Activated CD4-positive, alpha-beta T cell treated with anti-CD3 and anti-CD28 coated beads for 36 hours (primary cell): ENCODE measurements around the gene HDAC10. TPM values are rescaled to one million over a fixed set of nuclear protein-coding genes. Genes with fewer than 3 reads are reported as not detected.

Experiments
- ATAC-seq: fragments of 200-7000 bp; cut with Tn5 transposase; one replicate; pipeline ENCODE4 v1.10.0; 2021; ENCODE audit warnings: mild to moderate bottlenecking, moderate library complexity
- CTCF ChIA-PET: fragments of 350-600 bp; sonication (Branson Sonifier 250); formaldehyde crosslinking; loops from one replicate; lab custom pipeline; 2021; ENCODE audit warnings: antibody characterized with exemption; lab: Charles Lee
- POLR2A ChIA-PET: fragments of 350-600 bp; sonication (Branson Sonifier 250); formaldehyde crosslinking; loops from one replicate; lab custom pipeline; 2021; ENCODE audit warnings: antibody characterized with exemption, inconsistent platforms; lab: Charles Lee
- DNase-seq: peaks from one replicate; pipeline ENCODE4 v3.0.0-alpha.2; 2020
- H3K27ac Mint-ChIP-seq: one replicate; pipeline ENCODE4 v1.8.0; 2021; ENCODE audit warnings: mixed read lengths
- H3K27me3 Mint-ChIP-seq: one replicate; pipeline ENCODE4 v1.8.0; 2021; ENCODE audit warnings: mixed read lengths
- H3K36me3 Mint-ChIP-seq: one replicate; pipeline ENCODE4 v1.8.0; 2021; ENCODE audit warnings: low read depth, mixed read lengths
- H3K4me1 Mint-ChIP-seq: one replicate; pipeline ENCODE4 v1.8.0; 2021; ENCODE audit warnings: mixed read lengths
- H3K4me3 Mint-ChIP-seq: one replicate; pipeline ENCODE4 v1.8.0; 2021; ENCODE audit warnings: mild to moderate bottlenecking, moderate library complexity, mixed read lengths
- H3K9me3 Mint-ChIP-seq: one replicate; pipeline ENCODE4 v1.8.0; 2021; ENCODE audit warnings: low read depth, mixed read lengths
- intact Hi-C, 2 experiments: fragments of 100-400 bp; cut with DNase I in 1 of 2; cut with micrococcal nuclease in 1 of 2; formaldehyde crosslinking; loops; one replicate each; pipeline versions ENCODE4 v1.14.2 to v1.15.1; 2022 to 2024; cut with DNase I, micrococcal nuclease
- total RNA-seq, 2 experiments: library from RNA; stranded (reverse); gene quantifications; one replicate each; pipeline ENCODE4 v1.2.3, GENCODE V29; 2021

HDAC10 gene
- total RNA-seq: 10 to 100 TPM; 33.5 to 41.5 TPM

- Mint-ChIP-seq H3K9me3 (no peaks in the 10 kb centered on the region), H3K36me3 (peaks cover 11% of the 10 kb centered on the region), H3K4me3 (peak within 1 kb of the TSS; percentile 82), H3K4me1 (peaks cover 19% of the 10 kb centered on the region), H3K27me3 (no peaks in the 10 kb centered on the region), H3K27ac (peak within 1 kb of the TSS; percentile 51)
- peak; percentile 93 for ATAC-seq
- peak; percentile 94 for DNase-seq
- ChIA-PET POLR2A (interaction anchor here (0.6 to 0.8 kb wide), 2 partner anchors 42 to 66 kb away, joined by 3 read pairs; no protein-coding TSS in a partner anchor), CTCF (interaction anchor here (0.6 to 1.6 kb wide), 8 partner anchors 9 to 289 kb away, joined by 3 to 12 read pairs (median 3); partner anchors contain the start of gene SCO2)
- intact Hi-C loops: loop anchor here in 1 of 2 experiments (1.0 to 2.0 kb wide), 5 partner anchors 19 to 230 kb away; partner anchors contain the start of genes ADM2, DENND6B and MAPK11
These were observed at the start of gene HDAC10 for GRCh38 chr22:50250555-50251476. Gene HDAC10, minus strand, starts transcription at chr22:50251265. Its CDS starts 233 bp downstream, at chr22:50251032.

DNA sequence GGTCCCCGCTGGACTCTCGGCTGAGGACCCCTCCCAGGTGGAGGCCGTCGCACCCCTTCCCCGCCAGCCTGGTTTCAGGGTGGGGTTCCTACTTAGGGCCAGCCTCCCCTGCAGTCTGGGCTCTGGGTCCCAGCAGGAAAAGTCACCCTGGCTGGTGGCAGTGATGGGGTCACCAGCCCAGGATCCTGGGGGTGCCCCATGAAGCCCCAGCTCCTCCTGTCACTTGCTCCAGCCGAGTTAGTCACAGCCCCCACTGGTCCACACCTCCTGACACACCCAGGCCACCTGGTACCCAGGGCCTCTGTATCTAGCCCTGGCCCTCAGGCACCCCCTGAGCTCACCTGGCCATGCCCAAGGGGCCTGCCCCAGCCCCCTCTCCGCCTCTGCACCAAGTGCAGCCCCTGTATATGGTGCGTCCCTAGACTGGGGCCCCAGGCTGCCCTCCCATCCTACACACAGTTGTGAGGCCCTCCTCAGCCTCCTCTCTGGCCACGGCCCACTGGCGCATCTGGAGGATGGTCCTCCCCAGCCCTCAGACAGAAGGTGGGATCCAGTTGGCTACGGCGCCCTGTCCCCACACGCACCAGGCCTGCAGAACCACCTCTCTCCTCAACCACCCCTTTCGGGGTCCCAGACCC is 49.7 kb upstream of the HDAC10 start:
- Mint-ChIP-seq H3K27me3 (peaks cover 24% of the 10 kb centered on the region), H3K4me3 (no peak overlapping the region), H3K36me3 (no peaks in the 10 kb centered on the region), H3K9me3 (no peaks in the 10 kb centered on the region), H3K27ac (no peak overlapping the region), H3K4me1 (no peaks in the 10 kb centered on the region)
- DNase-seq (no peak), ATAC-seq (no peak)
- POLR2A ChIA-PET: no interaction called here
- CTCF ChIA-PET: interaction anchor here (0.6 kb wide), 1 partner anchor 148 kb away, joined by 3 read pairs; no protein-coding TSS in a partner anchor
- intact Hi-C loops: no loop called here

- peak; percentile 32 for ATAC-seq
- Mint-ChIP-seq H3K4me3 (no peak overlapping the region), H3K27ac (no peak overlapping the region), H3K9me3 (no peaks in the 10 kb centered on the region), H3K27me3 (peaks cover 27% of the 10 kb centered on the region), H3K36me3 (no peaks in the 10 kb centered on the region), H3K4me1 (no peaks in the 10 kb centered on the region)
- POLR2A ChIA-PET: no interaction called here
- DNase-seq: no peak
- CTCF ChIA-PET: interaction anchor here (0.6 to 0.7 kb wide), 2 partner anchors 21 to 147 kb away, joined by 3 read pairs; no protein-coding TSS in a partner anchor
- intact Hi-C loops: no loop called here
These were observed 48.9 kb upstream of the HDAC10 start for GRCh38 chr22:50299785-50300619.

- no peak for ATAC-seq
- Mint-ChIP-seq H3K27me3 (peaks cover 29% of the 10 kb centered on the region), H3K36me3 (no peaks in the 10 kb centered on the region), H3K9me3 (no peaks in the 10 kb centered on the region), H3K4me3 (no peak overlapping the region), H3K27ac (no peak overlapping the region), H3K4me1 (no peaks in the 10 kb centered on the region)
- intact Hi-C loops: no loop called here
- POLR2A ChIA-PET: no interaction called here
- no peak for DNase-seq
- CTCF ChIA-PET: interaction anchor here (0.6 to 0.7 kb wide), 2 partner anchors 20 to 46 kb away, joined by 3 read pairs; no protein-coding TSS in a partner anchor
These were observed 48.1 kb upstream of the HDAC10 start for GRCh38 chr22:50298937-50299784.

DNA sequence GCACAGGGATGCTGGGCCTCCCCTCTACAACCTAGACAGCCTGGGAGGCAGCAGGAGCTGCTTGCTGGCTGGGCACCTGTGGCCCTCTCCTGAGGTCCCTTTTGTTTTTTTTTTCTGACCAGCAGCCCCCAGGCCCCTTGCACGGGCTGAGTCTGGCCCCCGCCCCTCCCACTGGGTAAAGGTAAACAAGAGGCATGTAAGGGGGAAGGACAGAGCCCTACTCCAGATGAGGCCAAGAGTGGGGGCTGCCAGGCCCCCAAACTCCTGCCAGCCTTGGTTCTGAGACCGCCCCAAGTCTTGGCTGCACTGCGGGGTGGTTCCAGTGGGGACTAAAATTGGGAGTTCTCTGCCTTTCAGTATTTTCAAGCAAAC is 47.2 kb upstream of the HDAC10 start:
- no peak overlapping the region for H3K27ac Mint-ChIP-seq
- H3K4me1 Mint-ChIP-seq: no peaks in the 10 kb centered on the region
- H3K9me3 Mint-ChIP-seq: no peaks in the 10 kb centered on the region
- ChIA-PET CTCF (interaction anchor here (0.6 kb wide), 1 partner anchor 45 kb away, joined by 3 read pairs; no protein-coding TSS in a partner anchor), POLR2A (no interaction called here)
- peaks cover 25% of the 10 kb centered on the region for H3K27me3 Mint-ChIP-seq
- no peak for DNase-seq
- ATAC-seq: no peak
- intact Hi-C loops: no loop called here
- no peak overlapping the region for H3K4me3 Mint-ChIP-seq
- no peaks in the 10 kb centered on the region for H3K36me3 Mint-ChIP-seq

DNA sequence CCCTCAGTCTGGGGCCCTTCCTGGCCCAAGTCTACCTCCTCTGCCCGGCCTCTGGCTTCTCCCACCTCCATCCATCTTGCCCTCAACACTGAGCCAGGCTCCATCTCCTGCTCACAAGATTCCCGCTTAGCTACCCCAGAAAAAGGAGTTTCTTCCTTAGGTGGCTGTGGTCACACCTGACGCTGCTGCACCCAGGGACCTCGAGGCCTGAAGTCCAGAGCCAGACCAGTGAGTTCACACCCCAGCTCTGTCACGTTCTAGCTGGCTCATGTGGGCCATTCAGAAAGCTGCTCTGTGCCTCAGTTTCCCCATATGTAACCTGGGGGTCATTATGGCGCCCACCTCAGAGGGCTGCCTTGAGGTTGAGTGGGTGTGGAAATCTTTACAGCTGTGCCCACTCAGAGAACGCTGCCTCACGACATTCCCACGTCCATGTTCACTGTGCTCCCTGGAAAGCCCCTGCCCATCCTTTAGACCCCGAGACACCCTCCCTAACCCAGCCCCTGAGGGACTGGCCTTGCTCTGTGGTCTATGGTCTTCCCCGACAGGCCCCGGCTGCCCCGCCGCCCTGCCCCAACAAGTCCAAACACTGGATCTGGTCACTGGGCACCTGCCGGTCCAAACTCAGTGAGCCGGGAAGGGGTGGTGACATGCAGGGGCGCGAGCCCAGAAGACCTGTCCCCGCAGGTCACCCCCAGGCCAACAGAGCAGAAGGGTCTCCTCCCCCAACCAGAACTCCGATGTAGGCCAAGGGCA is 46.6 kb upstream of the HDAC10 start:
- ChIA-PET POLR2A (no interaction called here), CTCF (no interaction called here)
- H3K27ac Mint-ChIP-seq: no peak overlapping the region
- intact Hi-C loops: no loop called here
- no peak for ATAC-seq
- H3K4me1 Mint-ChIP-seq: peaks cover 3% of the 10 kb centered on the region
- no peaks in the 10 kb centered on the region for H3K9me3 Mint-ChIP-seq
- peaks cover 24% of the 10 kb centered on the region for H3K27me3 Mint-ChIP-seq
- no peak overlapping the region for H3K4me3 Mint-ChIP-seq
- no peaks in the 10 kb centered on the region for H3K36me3 Mint-ChIP-seq
- DNase-seq: no peak

GRCh38 chr22:50296658-50297490 is 45.8 kb upstream of the HDAC10 start:
- peaks cover 31% of the 10 kb centered on the region for H3K27me3 Mint-ChIP-seq
- no peaks in the 10 kb centered on the region for H3K9me3 Mint-ChIP-seq
- H3K4me1 Mint-ChIP-seq: peaks cover 5% of the 10 kb centered on the region
- H3K36me3 Mint-ChIP-seq: no peaks in the 10 kb centered on the region
- ChIA-PET POLR2A (no interaction called here), CTCF (interaction anchor here (0.7 kb wide), 1 partner anchor 285 kb away, joined by 3 read pairs; no protein-coding TSS in a partner anchor)
- H3K27ac Mint-ChIP-seq: no peak overlapping the region
- DNase-seq (no peak), ATAC-seq (no peak)
- H3K4me3 Mint-ChIP-seq: no peak overlapping the region
- intact Hi-C loops: no loop called here

GRCh38 chr22:50294319-50294656 is 43.2 kb upstream of the HDAC10 start:
- H3K27ac Mint-ChIP-seq: no peak overlapping the region
- POLR2A ChIA-PET: interaction anchor here (0.6 kb wide), 1 partner anchor 1860 kb away, joined by 3 read pairs; no protein-coding TSS in a partner anchor
- CTCF ChIA-PET: interaction anchor here (0.6 kb wide), 1 partner anchor 106 kb away, joined by 3 read pairs; no protein-coding TSS in a partner anchor
- H3K9me3 Mint-ChIP-seq: no peaks in the 10 kb centered on the region
- ATAC-seq (no peak), DNase-seq (no peak)
- H3K27me3 Mint-ChIP-seq: peaks cover 38% of the 10 kb centered on the region
- intact Hi-C loops: no loop called here
- H3K36me3 Mint-ChIP-seq: no peaks in the 10 kb centered on the region
- no peak overlapping the region for H3K4me3 Mint-ChIP-seq
- peaks cover 5% of the 10 kb centered on the region for H3K4me1 Mint-ChIP-seq
